ENCODE results near the gene RNF151.

RNF151 gene

DNA sequence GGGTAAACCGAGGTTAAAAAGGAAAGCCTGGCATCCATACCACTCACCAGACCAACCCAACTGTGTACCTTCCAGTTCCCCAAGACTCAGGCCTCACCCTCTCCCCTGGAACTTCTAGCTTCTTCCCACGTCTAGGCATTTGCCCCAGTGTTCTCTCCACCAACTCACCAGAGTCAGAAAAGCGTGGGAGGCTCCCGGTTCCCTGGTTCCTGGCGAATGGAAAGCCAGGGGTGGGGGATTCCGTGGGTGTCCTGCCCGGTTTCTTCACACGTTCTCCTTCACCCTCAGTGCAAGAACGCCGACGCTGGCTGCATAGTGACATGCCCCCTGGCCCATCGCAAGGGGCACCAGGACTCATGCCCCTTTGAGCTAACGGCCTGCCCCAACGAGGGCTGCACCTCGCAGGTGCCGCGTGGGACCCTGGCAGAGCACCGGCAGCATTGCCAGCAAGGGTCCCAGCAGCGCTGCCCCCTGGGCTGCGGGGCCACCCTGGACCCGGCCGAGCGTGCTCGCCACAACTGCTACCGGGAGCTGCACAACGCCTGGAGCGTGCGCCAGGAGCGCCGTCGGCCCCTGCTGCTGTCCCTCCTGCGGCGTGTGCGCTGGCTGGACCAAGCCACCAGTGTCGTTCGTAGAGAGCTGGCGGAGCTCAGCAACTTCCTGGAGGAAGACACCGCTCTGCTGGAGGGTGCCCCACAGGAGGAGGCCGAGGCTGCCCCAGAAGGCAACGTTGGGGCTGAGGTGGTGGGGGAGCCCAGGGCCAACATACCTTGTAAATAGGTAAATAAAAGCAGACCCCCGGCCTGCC, 1.7 kb downstream of the RNF151 start:
- Histone ChIP-seq H3K9me3 (ENCODE audit: insufficient read depth, low read length) (no peaks in the 10 kb centered on the region), H3K79me2 (ENCODE audit: insufficient read depth, low read length) (peaks cover 39% of the 10 kb centered on the region), H3K9me2 (replicated peaks; ENCODE audit: insufficient read depth, low read length) (no peaks in the 10 kb centered on the region), H3K9ac (ENCODE audit: low read length) (no peak overlapping the region), H3F3A (ENCODE audit: insufficient read depth) (peaks cover 17% of the 10 kb centered on the region), H3K4me3 (ENCODE audit: insufficient read depth, low read length, poor library complexity, severe bottlenecking) (no peak overlapping the region), H3K27ac (ENCODE audit: low read depth, low read length) (no peak overlapping the region), H3K4me2 (ENCODE audit: low read depth, low read length, poor library complexity, severe bottlenecking) (no peak overlapping the region), H4K20me1 (ENCODE audit: low read depth, low read length) (no peaks in the 10 kb centered on the region; the same call in 1 of the 2 replicates), H3K27me3 (ENCODE audit: low read length) (no peaks in the 10 kb centered on the region), H3K36me3 (ENCODE audit: low read length) (peaks cover 8% of the 10 kb centered on the region), H2AFZ (ENCODE audit: low read depth, low read length, severe bottlenecking) (no peak overlapping the region)
- TF ChIP-seq EZH2phosphoT487 (conservative IDR thresholded peaks at IDR 0.05; ENCODE audit: low read length) (no peak), CTCF (IDR thresholded peaks at IDR 0.05; ENCODE audit: insufficient read depth, low read length, poor library complexity, severe bottlenecking) (no peak)

DNA sequence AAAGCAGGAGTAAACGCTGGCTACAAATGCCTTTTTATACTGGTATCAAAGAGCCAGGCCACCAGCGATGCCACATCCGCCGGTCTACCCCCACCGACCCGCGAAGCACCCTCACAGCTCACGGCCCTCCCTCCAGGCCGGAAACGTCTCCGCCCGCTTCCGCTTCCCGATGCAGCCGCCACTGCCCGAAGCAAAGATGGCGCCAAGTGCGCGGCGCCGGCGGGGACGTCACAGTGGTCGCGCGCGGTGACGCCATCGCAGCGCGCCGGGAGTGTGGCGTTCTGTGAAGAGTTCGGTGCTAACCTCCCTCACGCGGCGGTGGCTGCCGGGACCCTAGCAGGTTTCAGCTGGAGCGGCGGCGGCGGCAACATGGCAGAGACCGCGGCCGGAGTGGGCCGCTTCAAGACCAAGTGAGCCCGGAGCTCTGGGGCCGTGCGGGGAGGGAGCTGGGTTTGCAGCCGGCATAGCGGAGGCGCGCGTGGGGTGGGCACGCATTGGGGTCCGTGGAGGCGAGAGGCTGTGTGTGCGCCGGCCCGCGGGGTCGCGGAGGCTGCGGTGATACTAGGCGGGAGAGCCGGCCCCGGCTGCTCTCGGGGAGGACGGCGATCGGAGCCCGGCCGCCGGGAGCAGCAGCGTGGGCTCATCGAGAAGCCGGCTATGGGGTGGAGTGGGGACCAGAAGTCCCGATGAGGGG, 5.3 kb downstream of the RNF151 start, which contains the start of gene TBL3:
TBL3 (plus strand) TSS at position 258 of the 694 bp plus-strand sequence; CDS start at position 370, 112 bp downstream.
- Histone ChIP-seq H3K27me3 (ENCODE audit: low read length) (no peaks in the 10 kb centered on the region), H4K20me1 (ENCODE audit: low read depth, low read length) (no peaks in the 10 kb centered on the region; the same call in 1 of the 2 replicates), H2AFZ (ENCODE audit: low read depth, low read length, severe bottlenecking) (peak within 1 kb of the TSS; percentile 83), H3K4me2 (ENCODE audit: low read depth, low read length, poor library complexity, severe bottlenecking) (peak within 1 kb of the TSS; percentile 95), H3K9me2 (replicated peaks; ENCODE audit: insufficient read depth, low read length) (no peaks in the 10 kb centered on the region), H3F3A (ENCODE audit: insufficient read depth) (peaks cover 5% of the 10 kb centered on the region; the same call in 1 of the 2 replicates), H3K9me3 (ENCODE audit: insufficient read depth, low read length) (no peaks in the 10 kb centered on the region), H3K4me3 (ENCODE audit: insufficient read depth, low read length, poor library complexity, severe bottlenecking) (peak within 1 kb of the TSS; percentile 99), H3K36me3 (ENCODE audit: low read length) (no peaks in the 10 kb centered on the region), H3K9ac (ENCODE audit: low read length) (peak within 1 kb of the TSS; percentile 99), H3K79me2 (ENCODE audit: insufficient read depth, low read length) (peaks cover 22% of the 10 kb centered on the region), H3K27ac (ENCODE audit: low read depth, low read length) (peak within 1 kb of the TSS; percentile 69)
- TF ChIP-seq CTCF (IDR thresholded peaks at IDR 0.05; ENCODE audit: insufficient read depth, low read length, poor library complexity, severe bottlenecking) (no peak), EZH2phosphoT487 (conservative IDR thresholded peaks at IDR 0.05; ENCODE audit: low read length) (no peak)

DNA sequence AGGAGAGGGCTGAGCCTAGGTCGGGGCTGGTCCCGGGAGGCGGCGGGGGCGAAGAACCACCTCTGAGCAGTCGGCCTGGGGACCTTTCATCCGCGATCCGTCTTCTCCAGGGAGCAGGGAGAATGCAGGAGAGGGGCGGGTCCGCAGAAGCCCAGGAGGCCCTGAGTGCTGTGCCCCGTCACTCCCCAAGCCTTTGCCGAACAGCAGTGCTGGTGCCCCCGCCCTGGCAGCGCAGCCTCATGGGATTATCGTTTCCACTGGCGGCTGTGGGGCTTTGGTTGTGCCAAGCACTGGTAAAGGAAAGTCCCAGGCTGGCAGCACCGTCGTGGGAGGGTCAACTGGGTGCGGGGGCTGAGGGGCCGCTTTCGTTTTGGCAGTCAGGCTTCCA, 5.8 kb downstream of the RNF151 start:
- no peak overlapping the region for H2AFZ ChIP-seq (ENCODE audit: low read depth, low read length, severe bottlenecking)
- no peak for TF ChIP-seq EZH2phosphoT487 (conservative IDR thresholded peaks at IDR 0.05; ENCODE audit: low read length)
- TF ChIP-seq CTCF (IDR thresholded peaks at IDR 0.05; ENCODE audit: insufficient read depth, low read length, poor library complexity, severe bottlenecking): no peak

More for the DNA sequence above, 5.8 kb downstream of the RNF151 start:
- H3K4me2 ChIP-seq (ENCODE audit: low read depth, low read length, poor library complexity, severe bottlenecking): peak overlapping the region; percentile 95
- H3K27me3 ChIP-seq (ENCODE audit: low read length): no peaks in the 10 kb centered on the region
- H3K79me2 ChIP-seq (ENCODE audit: insufficient read depth, low read length): peaks cover 22% of the 10 kb centered on the region
- peak overlapping the region; percentile 99 for H3K9ac ChIP-seq (ENCODE audit: low read length)
- H3K4me3 ChIP-seq (ENCODE audit: insufficient read depth, low read length, poor library complexity, severe bottlenecking): peak overlapping the region; percentile 99
- no peaks in the 10 kb centered on the region for H3K36me3 ChIP-seq (ENCODE audit: low read length)
- H3K9me3 ChIP-seq (ENCODE audit: insufficient read depth, low read length): no peaks in the 10 kb centered on the region
- H3K9me2 ChIP-seq (replicated peaks; ENCODE audit: insufficient read depth, low read length): no peaks in the 10 kb centered on the region
- peaks cover 5% of the 10 kb centered on the region; the same call in 1 of the 2 replicates for H3F3A ChIP-seq (ENCODE audit: insufficient read depth)
- no peak overlapping the region for H3K27ac ChIP-seq (ENCODE audit: low read depth, low read length)
- H4K20me1 ChIP-seq (ENCODE audit: low read depth, low read length): no peaks in the 10 kb centered on the region; the same call in 1 of the 2 replicates

Data from SU-DHL-6 (cell line).